ENCODE measurements around the gene FMN1. TPM values are rescaled to one million over a fixed set of nuclear protein-coding genes. Genes with fewer than 3 reads are reported as not detected.

FMN1 gene
- total RNA-seq, 1 experiment from 2014 or later = 25.8 TPM

DNA sequence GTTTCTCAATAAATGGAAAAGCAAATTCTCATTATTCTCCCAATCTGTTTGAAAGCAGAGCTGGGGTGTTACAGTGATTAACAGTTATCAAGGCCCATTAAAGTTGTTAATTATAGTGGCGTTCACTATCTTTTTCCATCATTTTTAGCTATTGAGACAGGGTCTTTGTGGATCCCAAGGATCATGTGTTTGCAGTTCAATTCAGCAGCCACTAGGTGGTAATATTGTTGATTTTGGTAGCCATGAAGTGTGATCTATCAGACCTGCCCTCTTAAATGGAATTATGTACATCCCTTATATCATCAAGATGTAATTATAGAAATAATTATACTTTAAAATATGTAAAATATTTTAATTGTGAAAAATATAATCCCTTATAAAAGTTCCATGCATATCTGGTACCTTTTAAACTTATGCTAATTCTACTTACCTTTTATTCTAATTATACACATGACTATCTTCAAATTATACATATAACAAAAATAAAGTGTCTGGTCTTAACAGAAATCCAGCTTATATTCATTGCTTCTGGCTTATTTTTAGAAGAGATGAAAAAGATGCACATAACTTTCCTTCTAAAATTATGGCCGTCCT, 350.3 kb downstream of the FMN1 start:
- POLR2A ChIA-PET (ENCODE audit: unreplicated experiment) = interaction anchor here (0.5 to 0.6 kb wide), 2 partner anchors 13 to 23 kb away, joined by 3 to 5 read pairs; no protein-coding TSS in a partner anchor
- BruUV-seq (replicated peaks) = no TSS peak
- H3K27me3 ChIP-seq (ENCODE audit: insufficient read depth, low read depth) = no peaks in the 10 kb centered on the region
- no peaks in the 10 kb centered on the region for H4K20me1 ChIP-seq (ENCODE audit: insufficient read depth)
- H3F3A ChIP-seq (ENCODE audit: insufficient read depth, low read depth) = peaks cover 3% of the 10 kb centered on the region; the same call in 1 of the 2 replicates
- TF ChIP-seq, protein P1, sequence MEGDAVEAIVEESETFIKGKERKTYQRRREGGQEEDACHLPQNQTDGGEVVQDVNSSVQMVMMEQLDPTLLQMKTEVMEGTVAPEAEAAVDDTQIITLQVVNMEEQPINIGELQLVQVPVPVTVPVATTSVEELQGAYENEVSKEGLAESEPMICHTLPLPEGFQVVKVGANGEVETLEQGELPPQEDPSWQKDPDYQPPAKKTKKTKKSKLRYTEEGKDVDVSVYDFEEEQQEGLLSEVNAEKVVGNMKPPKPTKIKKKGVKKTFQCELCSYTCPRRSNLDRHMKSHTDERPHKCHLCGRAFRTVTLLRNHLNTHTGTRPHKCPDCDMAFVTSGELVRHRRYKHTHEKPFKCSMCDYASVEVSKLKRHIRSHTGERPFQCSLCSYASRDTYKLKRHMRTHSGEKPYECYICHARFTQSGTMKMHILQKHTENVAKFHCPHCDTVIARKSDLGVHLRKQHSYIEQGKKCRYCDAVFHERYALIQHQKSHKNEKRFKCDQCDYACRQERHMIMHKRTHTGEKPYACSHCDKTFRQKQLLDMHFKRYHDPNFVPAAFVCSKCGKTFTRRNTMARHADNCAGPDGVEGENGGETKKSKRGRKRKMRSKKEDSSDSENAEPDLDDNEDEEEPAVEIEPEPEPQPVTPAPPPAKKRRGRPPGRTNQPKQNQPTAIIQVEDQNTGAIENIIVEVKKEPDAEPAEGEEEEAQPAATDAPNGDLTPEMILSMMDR (conservative IDR thresholded peaks at IDR 0.05) = peak; percentile 62
- no peak for TF ChIP-seq EZH2 (IDR thresholded peaks at IDR 0.05; ENCODE audit: low read depth)
- H3K79me2 ChIP-seq (ENCODE audit: low read depth) = no peaks in the 10 kb centered on the region
- H3K36me3 ChIP-seq (ENCODE audit: low read depth) = no peaks in the 10 kb centered on the region
- no peak for DNase-seq
- peaks cover 7% of the 10 kb centered on the region for H3K4me1 ChIP-seq (replicated peaks; ENCODE audit: insufficient read depth)
- no peak overlapping the region for H3K4me3 ChIP-seq
- CTCF ChIA-PET = interaction anchor here (0.6 to 0.8 kb wide), 2 partner anchors 153 to 182 kb away, joined by 3 read pairs; no protein-coding TSS in a partner anchor
- H3K9me3 ChIP-seq (ENCODE audit: insufficient read depth, low read depth) = peaks cover 4% of the 10 kb centered on the region; the same call in 1 of the 2 replicates
- no peak overlapping the region for H3K4me2 ChIP-seq
- H2AFZ ChIP-seq = no peak overlapping the region
- intact Hi-C loops (cut with micrococcal nuclease; ENCODE audit: unreplicated experiment) = loop anchor here (2.0 kb wide), 2 partner anchors 113 to 151 kb away; no protein-coding TSS in a partner anchor
- no peaks in the 10 kb centered on the region for H3K9me2 ChIP-seq (ENCODE audit: insufficient read depth)
- no peak overlapping the region for H3K27ac ChIP-seq

DNA sequence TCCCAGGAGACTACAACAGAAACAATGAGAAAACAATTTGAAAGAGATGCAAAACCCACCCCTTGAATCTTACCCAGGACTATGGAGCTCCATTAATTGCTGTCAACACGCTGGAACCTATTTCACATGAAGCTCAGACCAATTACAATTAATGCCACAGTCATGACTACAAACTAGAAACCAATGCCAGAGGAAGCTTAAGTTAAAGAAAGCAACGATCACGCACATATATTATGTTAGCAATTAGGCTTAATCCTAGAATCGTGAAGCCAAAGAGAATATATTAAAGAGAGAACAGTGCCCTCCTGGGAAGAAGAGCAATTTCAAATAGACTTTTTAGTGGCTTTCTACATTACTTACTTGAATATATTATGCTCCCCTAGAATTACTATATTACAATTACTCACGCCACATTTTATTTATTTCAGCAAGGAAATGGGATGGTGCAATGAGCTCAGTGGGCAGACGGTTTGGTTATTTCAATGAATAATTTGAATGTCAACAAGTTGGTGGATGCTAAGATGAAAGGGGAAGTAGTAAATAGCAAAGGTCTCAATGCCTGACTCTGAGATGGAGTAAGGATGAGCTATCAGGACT, 351.2 kb downstream of the FMN1 start:
- POLR2A ChIA-PET (ENCODE audit: unreplicated experiment) = interaction anchor here (0.6 kb wide), 1 partner anchor 12 kb away, joined by 3 read pairs; no protein-coding TSS in a partner anchor
- intact Hi-C loops (cut with micrococcal nuclease; ENCODE audit: unreplicated experiment) = no loop called here
- no peak overlapping the region for H3K4me2 ChIP-seq

GRCh38 chr15:32842081-32842480, 352.4 kb downstream of the FMN1 start:
- Histone ChIP-seq H3K4me2 (no peak overlapping the region), H3K79me2 (ENCODE audit: low read depth) (no peaks in the 10 kb centered on the region), H4K20me1 (ENCODE audit: insufficient read depth) (no peaks in the 10 kb centered on the region), H3K27me3 (ENCODE audit: insufficient read depth, low read depth) (no peaks in the 10 kb centered on the region), H3K9me3 (ENCODE audit: insufficient read depth, low read depth) (no peaks in the 10 kb centered on the region), H3K4me3 (no peak overlapping the region), H3K4me1 (replicated peaks; ENCODE audit: insufficient read depth) (no peaks in the 10 kb centered on the region), H3K36me3 (ENCODE audit: low read depth) (no peaks in the 10 kb centered on the region), H3K27ac (no peak overlapping the region), H3K9me2 (ENCODE audit: insufficient read depth) (no peaks in the 10 kb centered on the region), H3F3A (ENCODE audit: insufficient read depth, low read depth) (no peaks in the 10 kb centered on the region), H2AFZ (no peak overlapping the region)
- CTCF ChIA-PET = no interaction called here
- TF ChIP-seq EZH2 (IDR thresholded peaks at IDR 0.05; ENCODE audit: low read depth) = no peak
- TF ChIP-seq, protein P1 (conservative IDR thresholded peaks at IDR 0.05) = no peak
- no TSS peak for BruUV-seq (replicated peaks)
- POLR2A ChIA-PET (ENCODE audit: unreplicated experiment) = no interaction called here
- intact Hi-C loops (cut with micrococcal nuclease; ENCODE audit: unreplicated experiment) = no loop called here
- no peak for DNase-seq

More for the DNA sequence above, 351.2 kb downstream of the FMN1 start:
- no peak for DNase-seq
- H3K27me3 ChIP-seq (ENCODE audit: insufficient read depth, low read depth) = no peaks in the 10 kb centered on the region
- no TSS peak for BruUV-seq (replicated peaks)
- H3K4me1 ChIP-seq (replicated peaks; ENCODE audit: insufficient read depth) = peaks cover under 1% of the 10 kb centered on the region; the same call in 1 of the 2 replicates
- no peaks in the 10 kb centered on the region for H4K20me1 ChIP-seq (ENCODE audit: insufficient read depth)
- H2AFZ ChIP-seq = no peak overlapping the region
- no peak overlapping the region for H3K4me3 ChIP-seq
- H3K36me3 ChIP-seq (ENCODE audit: low read depth) = no peaks in the 10 kb centered on the region
- H3K9me3 ChIP-seq (ENCODE audit: insufficient read depth, low read depth) = no peaks in the 10 kb centered on the region
- H3K79me2 ChIP-seq (ENCODE audit: low read depth) = no peaks in the 10 kb centered on the region
- no peaks in the 10 kb centered on the region for H3F3A ChIP-seq (ENCODE audit: insufficient read depth, low read depth)
- TF ChIP-seq EZH2 (IDR thresholded peaks at IDR 0.05; ENCODE audit: low read depth) = no peak
- TF ChIP-seq, protein P1 (conservative IDR thresholded peaks at IDR 0.05) = no peak
- no peaks in the 10 kb centered on the region for H3K9me2 ChIP-seq (ENCODE audit: insufficient read depth)
- CTCF ChIA-PET = interaction anchor here (0.6 to 0.8 kb wide), 2 partner anchors 154 to 181 kb away, joined by 3 read pairs; no protein-coding TSS in a partner anchor
- H3K27ac ChIP-seq = no peak overlapping the region
